ENCODE data around the gene NOG.

NOG gene

DNA sequence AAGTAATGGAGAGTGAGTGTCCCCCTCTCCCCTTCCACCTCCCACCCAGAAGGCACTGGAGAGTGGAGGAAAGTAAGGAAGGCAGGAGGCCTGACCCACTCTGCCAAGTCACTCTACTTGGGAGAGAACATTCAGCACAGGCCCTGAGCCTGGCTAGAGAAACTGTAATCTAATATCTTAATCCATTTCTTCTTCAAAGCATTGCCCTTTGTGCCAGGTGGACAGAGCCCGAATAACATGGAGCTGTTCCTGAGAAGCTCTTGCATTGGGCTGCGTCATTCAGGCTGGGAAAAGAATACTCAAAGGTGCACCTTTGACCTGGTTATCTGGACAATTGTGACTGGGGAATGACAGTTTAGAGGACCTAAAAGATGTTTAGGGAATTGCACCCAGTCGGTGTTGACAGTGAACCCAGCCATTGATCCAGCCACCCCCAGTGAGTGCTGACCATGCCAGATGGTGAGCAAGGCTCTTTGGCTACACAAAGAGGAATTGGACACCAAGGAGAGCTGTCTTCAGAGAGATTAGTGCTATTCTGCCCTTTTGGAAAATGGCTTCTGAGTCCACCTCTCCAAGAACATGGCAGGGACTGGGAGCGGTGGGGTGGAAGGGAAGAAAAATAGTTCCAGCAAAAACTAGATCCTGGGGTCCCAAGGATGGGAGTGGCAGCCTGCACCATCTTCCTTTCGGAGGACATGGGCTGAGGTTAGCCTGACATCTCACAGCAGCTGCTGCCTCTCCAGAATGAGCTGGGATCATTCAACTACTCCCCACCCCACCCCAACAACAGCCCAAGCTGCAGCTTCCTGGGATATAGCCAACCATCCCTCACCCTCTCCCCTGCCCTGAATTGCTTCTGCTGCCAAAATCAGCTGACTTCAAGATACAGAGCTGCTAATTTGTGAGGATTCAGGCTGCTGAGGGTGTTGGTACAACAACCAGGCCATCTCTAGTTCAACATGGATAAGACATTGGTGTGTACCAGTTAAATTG lies 11.6 kb upstream of the NOG start:
- no peaks in the 10 kb centered on the region for H3K36me3 ChIP-seq (ENCODE audit: control insufficient read depth, insufficient read depth, low read length)
- no peaks in the 10 kb centered on the region for H3K9me3 ChIP-seq (ENCODE audit: control insufficient read depth, low read length)
- H3K4me1 ChIP-seq (ENCODE audit: control insufficient read depth, insufficient read depth, low read length, poor library complexity, severe bottlenecking): peaks cover 7% of the 10 kb centered on the region
- H3K27ac ChIP-seq (ENCODE audit: low read depth, low read length, severe bottlenecking): no peak overlapping the region
- no peak overlapping the region for H3K4me3 ChIP-seq (ENCODE audit: extremely low read depth, insufficient read depth, low read length, poor library complexity, severe bottlenecking)
- 94 to 96% methylated on average over 3 to 4 of the region's 5 CpGs for WGBS, 2 experiments (ENCODE audit: insufficient coverage in 2 of 2)

DNA sequence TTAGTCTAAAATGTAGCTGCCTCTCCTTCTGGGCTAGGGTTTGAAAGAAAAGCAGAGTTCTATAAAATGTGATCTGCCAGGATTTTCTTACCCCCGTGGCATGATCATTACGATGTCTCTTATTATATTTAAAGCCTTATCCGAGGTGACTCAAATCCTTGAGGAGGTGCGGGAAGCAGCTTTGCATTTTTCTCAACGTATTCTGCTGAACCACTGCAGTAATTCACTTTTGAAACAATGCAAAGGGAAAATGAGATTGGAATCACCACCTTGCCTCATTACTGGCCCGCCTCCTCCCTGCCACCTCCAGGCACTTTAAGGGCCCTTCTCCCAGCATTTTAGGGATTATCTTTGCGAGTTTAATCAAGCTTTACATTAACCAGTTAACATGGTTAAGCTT lies 9.7 kb upstream of the NOG start:
- peaks cover 4% of the 10 kb centered on the region for H3K4me1 ChIP-seq (ENCODE audit: control insufficient read depth, insufficient read depth, low read length, poor library complexity, severe bottlenecking)
- WGBS, 2 experiments (ENCODE audit: insufficient coverage in 2 of 2): 86 to 88% methylated on average over 5 to 7 of the region's 7 CpGs
- no peaks in the 10 kb centered on the region for H3K9me3 ChIP-seq (ENCODE audit: control insufficient read depth, low read length)
- H3K36me3 ChIP-seq (ENCODE audit: control insufficient read depth, insufficient read depth, low read length): no peaks in the 10 kb centered on the region
- H3K4me3 ChIP-seq (ENCODE audit: extremely low read depth, insufficient read depth, low read length, poor library complexity, severe bottlenecking): no peak overlapping the region
- no peak overlapping the region for H3K27ac ChIP-seq (ENCODE audit: low read depth, low read length, severe bottlenecking)

DNA sequence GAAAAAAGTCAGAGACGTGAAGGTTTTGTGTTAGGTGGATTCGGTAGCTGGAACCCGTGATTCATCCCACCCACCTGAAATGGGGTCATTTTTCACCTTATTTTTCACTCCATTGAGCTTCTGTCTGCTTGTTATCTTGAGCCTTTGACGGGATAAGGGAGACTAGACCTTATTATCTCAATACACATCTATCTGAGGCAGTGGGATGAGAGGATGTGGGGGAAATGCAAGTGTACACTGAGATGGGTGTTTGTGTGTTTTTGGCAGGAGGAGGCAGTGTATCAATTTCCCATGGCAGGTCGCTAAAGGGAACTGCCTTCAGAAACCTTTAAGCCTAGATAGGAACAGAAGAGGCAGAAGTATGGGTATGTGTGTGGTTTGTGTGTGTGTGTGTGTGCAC lies 6.2 kb upstream of the NOG start:
- Histone ChIP-seq H3K36me3 (ENCODE audit: control insufficient read depth, insufficient read depth, low read length) (no peaks in the 10 kb centered on the region), H3K27ac (ENCODE audit: low read depth, low read length, severe bottlenecking) (no peak overlapping the region), H3K4me1 (ENCODE audit: control insufficient read depth, insufficient read depth, low read length, poor library complexity, severe bottlenecking) (peaks cover 9% of the 10 kb centered on the region), H3K4me3 (ENCODE audit: extremely low read depth, insufficient read depth, low read length, poor library complexity, severe bottlenecking) (no peak overlapping the region), H3K9me3 (ENCODE audit: control insufficient read depth, low read length) (no peaks in the 10 kb centered on the region)
- WGBS, 2 experiments (ENCODE audit: insufficient coverage in 2 of 2): 96 to 100% methylated on average over 1 to 4 of the region's 5 CpGs

DNA sequence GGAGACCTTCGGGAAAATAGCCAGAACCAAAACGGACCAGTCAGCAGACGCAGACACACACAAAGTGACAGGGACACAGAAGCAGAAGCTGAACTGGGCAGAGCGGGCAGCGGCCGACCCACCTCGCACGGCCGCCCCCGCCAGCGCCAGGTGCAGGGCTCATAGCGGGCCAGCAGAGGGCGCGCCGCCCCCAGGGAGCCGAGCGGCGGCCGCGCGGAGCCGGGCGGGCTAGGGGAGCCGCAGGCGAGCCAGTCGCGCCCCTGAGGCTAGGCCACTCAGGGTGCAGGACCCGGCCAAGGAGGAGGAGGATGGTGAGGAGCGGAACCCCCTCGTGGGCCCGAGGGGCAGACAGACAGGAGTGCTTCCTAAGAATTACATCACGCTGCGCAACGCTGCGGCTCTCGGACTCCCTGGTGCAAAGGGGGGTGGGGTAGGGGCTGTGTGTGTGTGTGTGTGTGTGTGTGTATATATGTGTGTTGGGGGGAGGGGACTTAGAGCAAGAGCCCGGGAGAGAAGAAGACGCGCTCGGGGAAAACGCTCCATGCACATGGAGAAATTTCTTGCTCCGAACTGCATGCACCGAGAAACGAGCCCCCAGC lies 913 bp upstream of the NOG start:
- Histone ChIP-seq H3K4me1 (ENCODE audit: control insufficient read depth, insufficient read depth, low read length, poor library complexity, severe bottlenecking) (peaks cover 6% of the 10 kb centered on the region), H3K9me3 (ENCODE audit: control insufficient read depth, low read length) (no peaks in the 10 kb centered on the region), H3K4me3 (ENCODE audit: extremely low read depth, insufficient read depth, low read length, poor library complexity, severe bottlenecking) (peak overlapping the region; percentile 87), H3K27ac (ENCODE audit: low read depth, low read length, severe bottlenecking) (peak overlapping the region; percentile 94), H3K36me3 (ENCODE audit: control insufficient read depth, insufficient read depth, low read length) (no peaks in the 10 kb centered on the region)
- WGBS, 2 experiments (ENCODE audit: insufficient coverage in 2 of 2): 0 to 1% methylated on average over 21 to 33 of the region's 44 CpGs

DNA sequence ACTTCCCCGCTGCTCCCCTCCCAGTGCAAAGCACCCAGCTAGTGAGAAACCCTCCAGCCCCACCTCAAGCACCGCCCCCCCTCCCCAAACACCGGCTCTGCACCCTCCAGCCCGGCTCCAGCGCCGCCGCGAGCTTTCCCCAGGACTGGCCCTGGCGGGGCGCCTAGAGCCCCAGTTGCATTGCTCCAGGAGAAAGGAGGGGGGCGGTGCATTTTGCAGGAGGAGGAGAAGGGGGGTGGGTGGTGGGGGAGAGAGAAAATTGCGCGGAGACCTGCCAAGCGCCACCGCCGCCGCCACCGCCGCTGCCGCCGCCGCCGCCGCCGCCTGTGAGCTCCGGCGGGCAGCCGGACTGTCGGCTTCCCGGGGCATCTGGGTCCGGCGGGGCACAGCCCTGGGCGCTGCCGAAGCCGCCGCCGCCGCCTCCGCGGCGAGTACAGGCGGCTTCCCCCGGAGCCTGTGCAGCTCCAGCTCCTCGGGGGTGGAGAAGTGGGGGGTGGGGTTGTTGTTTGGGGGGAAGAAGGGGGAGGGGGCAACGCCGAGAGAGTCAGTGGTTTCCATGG lies 333 bp upstream of the NOG start:
- 0% methylated on average over 13 to 14 of the region's 46 CpGs for WGBS, 2 experiments (ENCODE audit: insufficient coverage in 2 of 2)
- peak overlapping the region; percentile 94 for H3K27ac ChIP-seq (ENCODE audit: low read depth, low read length, severe bottlenecking)

DNA sequence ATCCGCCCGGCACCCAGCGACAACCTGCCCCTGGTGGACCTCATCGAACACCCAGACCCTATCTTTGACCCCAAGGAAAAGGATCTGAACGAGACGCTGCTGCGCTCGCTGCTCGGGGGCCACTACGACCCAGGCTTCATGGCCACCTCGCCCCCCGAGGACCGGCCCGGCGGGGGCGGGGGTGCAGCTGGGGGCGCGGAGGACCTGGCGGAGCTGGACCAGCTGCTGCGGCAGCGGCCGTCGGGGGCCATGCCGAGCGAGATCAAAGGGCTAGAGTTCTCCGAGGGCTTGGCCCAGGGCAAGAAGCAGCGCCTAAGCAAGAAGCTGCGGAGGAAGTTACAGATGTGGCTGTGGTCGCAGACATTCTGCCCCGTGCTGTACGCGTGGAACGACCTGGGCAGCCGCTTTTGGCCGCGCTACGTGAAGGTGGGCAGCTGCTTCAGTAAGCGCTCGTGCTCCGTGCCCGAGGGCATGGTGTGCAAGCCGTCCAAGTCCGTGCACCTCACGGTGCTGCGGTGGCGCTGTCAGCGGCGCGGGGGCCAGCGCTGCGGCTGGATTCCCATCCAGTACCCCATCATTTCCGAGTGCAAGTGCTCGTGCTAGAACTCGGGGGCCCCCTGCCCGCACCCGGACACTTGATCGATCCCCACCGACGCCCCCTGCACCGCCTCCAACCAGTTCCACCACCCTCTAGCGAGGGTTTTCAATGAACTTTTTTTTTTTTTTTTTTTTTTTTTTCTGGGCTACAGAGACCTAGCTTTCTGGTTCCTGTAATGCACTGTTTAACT lies 1.0 kb downstream of the NOG start:
- peak overlapping the region; percentile 94 for H3K27ac ChIP-seq (ENCODE audit: low read depth, low read length, severe bottlenecking)
- no peaks in the 10 kb centered on the region for H3K36me3 ChIP-seq (ENCODE audit: control insufficient read depth, insufficient read depth, low read length)
- 1% methylated on average over 34 to 60 of the region's 61 CpGs for WGBS, 2 experiments (ENCODE audit: insufficient coverage in 2 of 2)
- peaks cover 18% of the 10 kb centered on the region for H3K4me1 ChIP-seq (ENCODE audit: control insufficient read depth, insufficient read depth, low read length, poor library complexity, severe bottlenecking)
- no peaks in the 10 kb centered on the region for H3K9me3 ChIP-seq (ENCODE audit: control insufficient read depth, low read length)
- peak overlapping the region; percentile 87 for H3K4me3 ChIP-seq (ENCODE audit: extremely low read depth, insufficient read depth, low read length, poor library complexity, severe bottlenecking)

More for the DNA sequence above, 333 bp upstream of the NOG start:
- peak overlapping the region; percentile 87 for H3K4me3 ChIP-seq (ENCODE audit: extremely low read depth, insufficient read depth, low read length, poor library complexity, severe bottlenecking)
- peaks cover 9% of the 10 kb centered on the region for H3K4me1 ChIP-seq (ENCODE audit: control insufficient read depth, insufficient read depth, low read length, poor library complexity, severe bottlenecking)
- H3K9me3 ChIP-seq (ENCODE audit: control insufficient read depth, low read length): no peaks in the 10 kb centered on the region
- no peaks in the 10 kb centered on the region for H3K36me3 ChIP-seq (ENCODE audit: control insufficient read depth, insufficient read depth, low read length)

DNA sequence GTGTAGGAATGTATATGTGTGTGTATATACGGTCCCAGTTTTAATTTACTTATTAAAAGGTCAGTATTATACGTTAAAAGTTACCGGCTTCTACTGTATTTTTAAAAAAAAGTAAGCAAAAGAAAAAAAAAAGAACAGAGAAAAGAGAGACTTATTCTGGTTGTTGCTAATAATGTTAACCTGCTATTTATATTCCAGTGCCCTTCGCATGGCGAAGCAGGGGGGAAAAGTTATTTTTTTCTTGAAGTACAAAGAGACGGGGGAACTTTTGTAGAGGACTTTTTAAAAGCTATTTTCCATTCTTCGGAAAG lies 1.6 kb downstream of the NOG start:
- Histone ChIP-seq H3K36me3 (ENCODE audit: control insufficient read depth, insufficient read depth, low read length) (no peaks in the 10 kb centered on the region), H3K4me3 (ENCODE audit: extremely low read depth, insufficient read depth, low read length, poor library complexity, severe bottlenecking) (peak overlapping the region; percentile 87), H3K9me3 (ENCODE audit: control insufficient read depth, low read length) (no peaks in the 10 kb centered on the region), H3K27ac (ENCODE audit: low read depth, low read length, severe bottlenecking) (peak overlapping the region; percentile 94), H3K4me1 (ENCODE audit: control insufficient read depth, insufficient read depth, low read length, poor library complexity, severe bottlenecking) (peaks cover 21% of the 10 kb centered on the region)
- WGBS, 2 experiments (ENCODE audit: insufficient coverage in 2 of 2): 0% methylated on average over 1 of the region's 7 CpGs; no CpG with 5 or more reads in 1 of the 2 experiments

DNA sequence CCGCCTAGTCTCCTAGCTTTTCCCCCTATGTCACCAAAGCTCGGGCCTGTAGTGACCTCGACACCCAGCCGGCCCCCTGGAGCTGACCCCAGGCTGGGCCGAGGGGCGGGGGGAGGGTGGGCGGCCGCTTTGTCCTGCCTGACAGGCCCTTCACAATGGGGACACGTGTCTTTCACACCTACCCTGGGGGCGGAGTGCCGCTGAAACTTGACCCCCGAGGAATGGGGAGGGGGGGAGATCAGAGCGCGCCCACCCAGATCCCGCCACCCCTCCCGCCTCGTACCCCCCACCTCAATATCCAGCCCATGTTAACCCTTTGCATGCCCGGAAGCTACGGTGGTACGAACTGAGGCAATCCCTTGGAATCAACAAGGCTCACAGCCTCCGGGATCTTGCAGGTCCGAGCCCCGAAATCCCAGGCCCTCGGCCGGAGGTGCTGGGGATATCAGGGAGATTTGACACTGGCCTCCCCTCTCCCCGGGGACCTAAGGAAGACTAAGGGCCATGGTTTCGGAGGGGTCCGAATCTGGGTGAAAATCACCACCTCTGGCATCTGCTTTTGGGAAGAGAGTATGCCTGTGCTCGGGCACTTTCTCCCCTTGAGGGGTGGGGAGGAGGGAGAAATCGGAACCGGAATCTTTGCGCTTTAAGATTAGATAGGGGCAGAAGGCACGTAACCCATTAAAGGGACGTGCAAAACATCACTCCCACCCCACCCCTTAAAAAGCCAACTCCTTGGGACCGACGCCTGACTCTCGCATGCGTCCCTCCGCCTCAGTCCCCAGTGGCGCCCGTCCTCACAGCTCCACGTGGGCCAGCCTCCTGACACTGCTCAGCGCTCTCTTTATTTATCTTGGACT lies 2.6 kb downstream of the NOG start:
- peak overlapping the region; percentile 94 for H3K27ac ChIP-seq (ENCODE audit: low read depth, low read length, severe bottlenecking)
- H3K9me3 ChIP-seq (ENCODE audit: control insufficient read depth, low read length): no peaks in the 10 kb centered on the region
- peaks cover 21% of the 10 kb centered on the region for H3K4me1 ChIP-seq (ENCODE audit: control insufficient read depth, insufficient read depth, low read length, poor library complexity, severe bottlenecking)
- WGBS, 2 experiments (ENCODE audit: insufficient coverage in 2 of 2): 0% methylated on average over 12 to 18 of the region's 43 CpGs
- peak overlapping the region; percentile 87 for H3K4me3 ChIP-seq (ENCODE audit: extremely low read depth, insufficient read depth, low read length, poor library complexity, severe bottlenecking)
- H3K36me3 ChIP-seq (ENCODE audit: control insufficient read depth, insufficient read depth, low read length): no peaks in the 10 kb centered on the region

DNA sequence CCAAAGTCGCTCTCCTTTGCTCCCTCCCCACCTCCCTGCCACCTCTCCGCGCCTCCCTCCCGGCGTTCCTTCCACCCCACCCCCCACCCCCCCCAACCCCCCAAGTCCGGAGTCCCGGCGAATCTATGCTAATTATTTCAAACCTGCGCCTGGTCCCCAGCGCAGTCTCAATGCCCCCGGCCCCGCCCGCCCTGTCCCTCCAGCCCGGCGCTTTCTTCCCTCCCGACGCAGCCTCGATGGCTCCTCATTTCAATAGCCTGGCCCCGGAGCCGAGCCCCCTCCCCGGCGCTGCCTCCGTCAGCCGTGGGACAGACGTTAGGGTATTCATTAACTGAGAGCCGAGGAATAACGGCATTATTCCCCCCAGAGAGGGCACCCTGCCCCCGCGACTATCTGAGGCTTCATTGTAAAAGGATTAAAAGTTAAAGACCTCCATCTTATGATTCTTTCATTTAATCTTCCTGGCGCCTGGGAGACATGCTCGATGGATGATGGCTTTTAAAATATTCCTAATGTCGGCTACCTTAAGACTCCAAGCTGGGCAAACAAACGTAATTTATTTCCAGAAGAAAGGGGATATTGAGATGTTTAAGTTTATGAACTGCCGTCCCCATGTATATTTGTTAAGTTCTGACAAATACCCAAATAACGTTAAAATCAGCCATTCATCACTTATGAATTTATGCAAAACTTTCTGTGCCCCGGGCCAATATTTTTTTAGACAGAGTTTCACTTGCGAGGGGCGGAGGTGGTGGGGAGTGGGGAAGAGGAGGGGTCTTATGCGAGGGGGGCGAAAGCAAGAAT lies 3.4 kb downstream of the NOG start:
- peaks cover 20% of the 10 kb centered on the region for H3K4me1 ChIP-seq (ENCODE audit: control insufficient read depth, insufficient read depth, low read length, poor library complexity, severe bottlenecking)
- no peaks in the 10 kb centered on the region for H3K9me3 ChIP-seq (ENCODE audit: control insufficient read depth, low read length)
- H3K36me3 ChIP-seq (ENCODE audit: control insufficient read depth, insufficient read depth, low read length): no peaks in the 10 kb centered on the region
- WGBS, 2 experiments (ENCODE audit: insufficient coverage in 2 of 2): 0% methylated on average over 12 to 16 of the region's 40 CpGs
- H3K4me3 ChIP-seq (ENCODE audit: extremely low read depth, insufficient read depth, low read length, poor library complexity, severe bottlenecking): peak overlapping the region; percentile 87
- H3K27ac ChIP-seq (ENCODE audit: low read depth, low read length, severe bottlenecking): peak overlapping the region; percentile 94
